GM23338 (cell line): ENCODE results near the gene IL12RB1. TPM values are rescaled to one million over a fixed set of nuclear protein-coding genes. Genes with fewer than 3 reads are reported as not detected.

ENCODE experiments used
- ATAC-seq: fragments of 200-7000 bp; cut with Tn5 transposase; 3 replicates; pipeline ENCODE4 v1.9.1; 2020
- DNase-seq: peaks from one replicate; pipeline ENCODE4 v3.0.0-alpha.2; 2015; ENCODE audit warnings: low spot score
- H2AFZ ChIP-seq: fragments of 200-600 bp; sonication (generic); 2 replicates; pipeline ENCODE4 v1.8.0; 2016; ENCODE audit warnings: antibody characterized with exemption, mild to moderate bottlenecking, moderate library complexity
- H3F3A ChIP-seq: fragments of 200-600 bp; sonication (generic); replicated peaks from 2 replicates; pipeline ENCODE4 v1.8.0; 2017; ENCODE audit warnings: antibody characterized with exemption, mixed run types, low read depth
- H3K27ac ChIP-seq: fragments of 200-600 bp; sonication (generic); 2 replicates; pipeline ENCODE4 v1.6.1; 2016; ENCODE audit warnings: low read depth
- H3K27me3 ChIP-seq: fragments of 200-600 bp; sonication (generic); 2 replicates; pipeline ENCODE4 v1.8.0; 2016; ENCODE audit warnings: mild to moderate bottlenecking, mixed run types, moderate library complexity; ENCODE audit not compliant: insufficient read depth
- H3K36me3 ChIP-seq: fragments of 200-600 bp; sonication (generic); 2 replicates; pipeline ENCODE4 v1.8.0; 2016; ENCODE audit warnings: mild to moderate bottlenecking; ENCODE audit not compliant: insufficient read depth
- H3K4me1 ChIP-seq: fragments of 200-600 bp; sonication (generic); 2 replicates; pipeline ENCODE4 v1.8.0; 2016; ENCODE audit warnings: mild to moderate bottlenecking, moderate library complexity; ENCODE audit not compliant: insufficient read depth
- H3K4me2 ChIP-seq: fragments of 200-600 bp; sonication (generic); 2 replicates; pipeline ENCODE4 v1.7.1; 2017; ENCODE audit warnings: mixed run types
- H3K4me3 ChIP-seq: fragments of 200-600 bp; sonication (generic); 2 replicates; pipeline ENCODE4 v1.6.1; 2016; ENCODE audit warnings: mixed run types
- H3K79me2 ChIP-seq: fragments of 200-600 bp; sonication (generic); replicated peaks from 2 replicates; pipeline ENCODE4 v1.8.0; 2017; ENCODE audit warnings: mild to moderate bottlenecking; ENCODE audit not compliant: insufficient read depth
- H3K9me2 ChIP-seq: fragments of 200-600 bp; sonication (generic); 2 replicates; pipeline ENCODE4 v1.8.0; 2017; ENCODE audit not compliant: insufficient read depth
- H4K20me1 ChIP-seq: fragments of 200-600 bp; sonication (generic); replicated peaks from 2 replicates; pipeline ENCODE4 v1.8.0; 2017; ENCODE audit warnings: mild to moderate bottlenecking; ENCODE audit not compliant: insufficient read depth
- H3K27ac Mint-ChIP-seq: 2 replicates; pipeline ENCODE4 v1.8.0; 2020; ENCODE audit warnings: inconsistent platforms, mild to moderate bottlenecking, moderate library complexity, mixed read lengths
- H3K27me3 Mint-ChIP-seq: 3 replicates; pipeline ENCODE4 v1.8.0; 2022; ENCODE audit warnings: low read depth, mild to moderate bottlenecking, moderate library complexity, mixed read lengths, inconsistent platforms; ENCODE audit not compliant: insufficient read depth, poor library complexity
- H3K36me3 Mint-ChIP-seq: 3 replicates; pipeline ENCODE4 v1.8.0; 2021; ENCODE audit warnings: low read depth, mild to moderate bottlenecking, inconsistent platforms, moderate library complexity, mixed read lengths
- H3K4me1 Mint-ChIP-seq: 3 replicates; pipeline ENCODE4 v1.8.0; 2020; ENCODE audit warnings: mild to moderate bottlenecking, inconsistent platforms, mixed read lengths
- H3K4me3 Mint-ChIP-seq: 3 replicates; pipeline ENCODE4 v1.8.0; 2021; ENCODE audit warnings: moderate library complexity, mild to moderate bottlenecking, inconsistent platforms, mixed read lengths
- H3K9me3 Mint-ChIP-seq: 3 replicates; pipeline ENCODE4 v1.8.0; 2020; ENCODE audit warnings: moderate library complexity, mild to moderate bottlenecking, inconsistent platforms, mixed read lengths
- CREB1 ChIP-seq: fragments of 250-450 bp; sonication (Bioruptor Pico); IDR thresholded peaks from 2 replicates; pipeline ENCODE4 v1.5.0; 2020; ENCODE audit warnings: low read depth, mild to moderate bottlenecking, moderate library complexity
- EZH2 ChIP-seq: fragments of 200-600 bp; sonication (generic); IDR thresholded peaks from one replicate; pipeline ENCODE4 v1.8.0; 2017; ENCODE audit warnings: antibody characterized with exemption, mild to moderate bottlenecking, low read depth; ENCODE audit not compliant: unreplicated experiment
- EZH2phosphoT487 ChIP-seq: fragments of 200-600 bp; sonication (generic); IDR thresholded peaks from one replicate; pipeline ENCODE4 v1.8.1; 2018; ENCODE audit warnings: antibody characterized with exemption; ENCODE audit not compliant: unreplicated experiment
- JUNB ChIP-seq: IDR thresholded peaks from one replicate; pipeline ENCODE4 v1.6.1; 2016; ENCODE audit warnings: antibody characterized with exemption; ENCODE audit not compliant: unreplicated experiment
- NANOG ChIP-seq: IDR thresholded peaks from 2 replicates; pipeline ENCODE4 v1.6.1; 2016; ENCODE audit warnings: antibody characterized with exemption, borderline replicate concordance
- POLR2AphosphoS5 ChIP-seq: IDR thresholded peaks from 2 replicates; pipeline ENCODE4 v1.6.1; 2016; ENCODE audit warnings: antibody characterized with exemption, low read depth
- STAT1 ChIP-seq: IDR thresholded peaks from one replicate; pipeline ENCODE4 v1.6.1; 2016; ENCODE audit warnings: antibody characterized with exemption; ENCODE audit not compliant: unreplicated experiment
- ZNF114 ChIP-seq: fragments of 250-450 bp; sonication (Bioruptor Pico); IDR thresholded peaks from 2 replicates; pipeline ENCODE4 v1.5.0; 2020; ENCODE audit warnings: mild to moderate bottlenecking, moderate library complexity
- ZNF331 ChIP-seq: fragments of 250-450 bp; sonication (Bioruptor Pico); IDR thresholded peaks from 2 replicates; pipeline ENCODE4 v1.5.0; 2020; ENCODE audit warnings: low read depth, mild to moderate bottlenecking, moderate library complexity
- polyA plus RNA-seq: library from polyadenylated mRNA; unstranded; fragments of >200 nt; fragmentation: Nextera tagmentation; extraction: Ambion mirVana; gene quantifications from 2 replicates; pipeline ENCODE4 v1.2.1, GENCODE V29; 2016
- total RNA-seq: library from RNA; depleted of rRNA; stranded (reverse); fragments of >200 nt; shearing (Covaris generic); gene quantifications from 2 replicates; pipeline ENCODE4 v1.2.3, GENCODE V29; 2014
- TF ChIP-seq, protein P1 (sequence below): IDR thresholded peaks from one replicate; pipeline ENCODE4 v1.6.1; 2018; ENCODE audit warnings: antibody characterized with exemption; ENCODE audit not compliant: unreplicated experiment
- TF ChIP-seq, protein P2 (sequence below): IDR thresholded peaks from 2 replicates; pipeline ENCODE4 v1.6.1; 2016; ENCODE audit warnings: antibody characterized with exemption
- TF ChIP-seq, protein P3 (sequence below): fragments of 250-450 bp; sonication (Bioruptor Pico); IDR thresholded peaks from 2 replicates; pipeline ENCODE4 v1.5.0; 2020; ENCODE audit warnings: mild to moderate bottlenecking, moderate library complexity
- TF ChIP-seq, protein P4 (sequence below), 2 experiments: fragments of 200-600 bp in 1 of 2; sonication (generic) in 1 of 2; conservative IDR thresholded peaks; 2 replicates each; pipeline versions ENCODE4 v1.5.1 to v1.6.1; 2016 to 2017; ENCODE audit warnings: antibody characterized with exemption in 2 of 2, low read depth in 2 of 2, mild to moderate bottlenecking in 2 of 2, moderate library complexity in 1 of 2

Gene IL12RB1
- total and polyA plus RNA-seq, 2 experiments from 2014 or later: not detected

DNA sequence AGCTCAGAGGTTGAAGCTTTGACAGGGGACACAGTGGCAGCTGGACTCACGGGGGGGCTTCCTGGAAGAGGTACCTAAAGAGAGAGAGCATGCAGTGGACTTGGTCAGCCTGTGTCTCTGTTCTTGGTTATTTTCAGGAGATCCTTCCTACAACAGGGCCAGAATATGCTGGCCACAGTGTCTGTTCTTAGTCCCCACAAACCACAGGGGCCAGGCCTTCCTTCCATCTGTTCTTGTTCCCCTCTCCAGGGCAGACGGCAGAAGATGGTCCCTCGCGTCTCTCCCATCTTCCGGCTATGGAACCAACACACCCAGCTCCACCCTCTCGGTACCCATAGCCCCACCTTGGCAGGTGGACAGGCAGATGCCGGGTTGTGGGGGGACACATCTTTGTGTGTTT lies 35.7 kb upstream of the IL12RB1 start:
- TF ChIP-seq ZNF331 (CRISPR knock-in tag) (no peak), EZH2phosphoT487 (no peak), STAT1 (no peak), CREB1 (no peak), EZH2 (no peak), ZNF114 (no peak), NANOG (no peak), POLR2AphosphoS5 (no peak), JUNB (no peak)
- TF ChIP-seq, protein P1, sequence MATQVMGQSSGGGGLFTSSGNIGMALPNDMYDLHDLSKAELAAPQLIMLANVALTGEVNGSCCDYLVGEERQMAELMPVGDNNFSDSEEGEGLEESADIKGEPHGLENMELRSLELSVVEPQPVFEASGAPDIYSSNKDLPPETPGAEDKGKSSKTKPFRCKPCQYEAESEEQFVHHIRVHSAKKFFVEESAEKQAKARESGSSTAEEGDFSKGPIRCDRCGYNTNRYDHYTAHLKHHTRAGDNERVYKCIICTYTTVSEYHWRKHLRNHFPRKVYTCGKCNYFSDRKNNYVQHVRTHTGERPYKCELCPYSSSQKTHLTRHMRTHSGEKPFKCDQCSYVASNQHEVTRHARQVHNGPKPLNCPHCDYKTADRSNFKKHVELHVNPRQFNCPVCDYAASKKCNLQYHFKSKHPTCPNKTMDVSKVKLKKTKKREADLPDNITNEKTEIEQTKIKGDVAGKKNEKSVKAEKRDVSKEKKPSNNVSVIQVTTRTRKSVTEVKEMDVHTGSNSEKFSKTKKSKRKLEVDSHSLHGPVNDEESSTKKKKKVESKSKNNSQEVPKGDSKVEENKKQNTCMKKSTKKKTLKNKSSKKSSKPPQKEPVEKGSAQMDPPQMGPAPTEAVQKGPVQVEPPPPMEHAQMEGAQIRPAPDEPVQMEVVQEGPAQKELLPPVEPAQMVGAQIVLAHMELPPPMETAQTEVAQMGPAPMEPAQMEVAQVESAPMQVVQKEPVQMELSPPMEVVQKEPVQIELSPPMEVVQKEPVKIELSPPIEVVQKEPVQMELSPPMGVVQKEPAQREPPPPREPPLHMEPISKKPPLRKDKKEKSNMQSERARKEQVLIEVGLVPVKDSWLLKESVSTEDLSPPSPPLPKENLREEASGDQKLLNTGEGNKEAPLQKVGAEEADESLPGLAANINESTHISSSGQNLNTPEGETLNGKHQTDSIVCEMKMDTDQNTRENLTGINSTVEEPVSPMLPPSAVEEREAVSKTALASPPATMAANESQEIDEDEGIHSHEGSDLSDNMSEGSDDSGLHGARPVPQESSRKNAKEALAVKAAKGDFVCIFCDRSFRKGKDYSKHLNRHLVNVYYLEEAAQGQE: no peak
- TF ChIP-seq, protein P2, sequence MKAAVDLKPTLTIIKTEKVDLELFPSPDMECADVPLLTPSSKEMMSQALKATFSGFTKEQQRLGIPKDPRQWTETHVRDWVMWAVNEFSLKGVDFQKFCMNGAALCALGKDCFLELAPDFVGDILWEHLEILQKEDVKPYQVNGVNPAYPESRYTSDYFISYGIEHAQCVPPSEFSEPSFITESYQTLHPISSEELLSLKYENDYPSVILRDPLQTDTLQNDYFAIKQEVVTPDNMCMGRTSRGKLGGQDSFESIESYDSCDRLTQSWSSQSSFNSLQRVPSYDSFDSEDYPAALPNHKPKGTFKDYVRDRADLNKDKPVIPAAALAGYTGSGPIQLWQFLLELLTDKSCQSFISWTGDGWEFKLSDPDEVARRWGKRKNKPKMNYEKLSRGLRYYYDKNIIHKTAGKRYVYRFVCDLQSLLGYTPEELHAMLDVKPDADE: no peak
- TF ChIP-seq, protein P3, sequence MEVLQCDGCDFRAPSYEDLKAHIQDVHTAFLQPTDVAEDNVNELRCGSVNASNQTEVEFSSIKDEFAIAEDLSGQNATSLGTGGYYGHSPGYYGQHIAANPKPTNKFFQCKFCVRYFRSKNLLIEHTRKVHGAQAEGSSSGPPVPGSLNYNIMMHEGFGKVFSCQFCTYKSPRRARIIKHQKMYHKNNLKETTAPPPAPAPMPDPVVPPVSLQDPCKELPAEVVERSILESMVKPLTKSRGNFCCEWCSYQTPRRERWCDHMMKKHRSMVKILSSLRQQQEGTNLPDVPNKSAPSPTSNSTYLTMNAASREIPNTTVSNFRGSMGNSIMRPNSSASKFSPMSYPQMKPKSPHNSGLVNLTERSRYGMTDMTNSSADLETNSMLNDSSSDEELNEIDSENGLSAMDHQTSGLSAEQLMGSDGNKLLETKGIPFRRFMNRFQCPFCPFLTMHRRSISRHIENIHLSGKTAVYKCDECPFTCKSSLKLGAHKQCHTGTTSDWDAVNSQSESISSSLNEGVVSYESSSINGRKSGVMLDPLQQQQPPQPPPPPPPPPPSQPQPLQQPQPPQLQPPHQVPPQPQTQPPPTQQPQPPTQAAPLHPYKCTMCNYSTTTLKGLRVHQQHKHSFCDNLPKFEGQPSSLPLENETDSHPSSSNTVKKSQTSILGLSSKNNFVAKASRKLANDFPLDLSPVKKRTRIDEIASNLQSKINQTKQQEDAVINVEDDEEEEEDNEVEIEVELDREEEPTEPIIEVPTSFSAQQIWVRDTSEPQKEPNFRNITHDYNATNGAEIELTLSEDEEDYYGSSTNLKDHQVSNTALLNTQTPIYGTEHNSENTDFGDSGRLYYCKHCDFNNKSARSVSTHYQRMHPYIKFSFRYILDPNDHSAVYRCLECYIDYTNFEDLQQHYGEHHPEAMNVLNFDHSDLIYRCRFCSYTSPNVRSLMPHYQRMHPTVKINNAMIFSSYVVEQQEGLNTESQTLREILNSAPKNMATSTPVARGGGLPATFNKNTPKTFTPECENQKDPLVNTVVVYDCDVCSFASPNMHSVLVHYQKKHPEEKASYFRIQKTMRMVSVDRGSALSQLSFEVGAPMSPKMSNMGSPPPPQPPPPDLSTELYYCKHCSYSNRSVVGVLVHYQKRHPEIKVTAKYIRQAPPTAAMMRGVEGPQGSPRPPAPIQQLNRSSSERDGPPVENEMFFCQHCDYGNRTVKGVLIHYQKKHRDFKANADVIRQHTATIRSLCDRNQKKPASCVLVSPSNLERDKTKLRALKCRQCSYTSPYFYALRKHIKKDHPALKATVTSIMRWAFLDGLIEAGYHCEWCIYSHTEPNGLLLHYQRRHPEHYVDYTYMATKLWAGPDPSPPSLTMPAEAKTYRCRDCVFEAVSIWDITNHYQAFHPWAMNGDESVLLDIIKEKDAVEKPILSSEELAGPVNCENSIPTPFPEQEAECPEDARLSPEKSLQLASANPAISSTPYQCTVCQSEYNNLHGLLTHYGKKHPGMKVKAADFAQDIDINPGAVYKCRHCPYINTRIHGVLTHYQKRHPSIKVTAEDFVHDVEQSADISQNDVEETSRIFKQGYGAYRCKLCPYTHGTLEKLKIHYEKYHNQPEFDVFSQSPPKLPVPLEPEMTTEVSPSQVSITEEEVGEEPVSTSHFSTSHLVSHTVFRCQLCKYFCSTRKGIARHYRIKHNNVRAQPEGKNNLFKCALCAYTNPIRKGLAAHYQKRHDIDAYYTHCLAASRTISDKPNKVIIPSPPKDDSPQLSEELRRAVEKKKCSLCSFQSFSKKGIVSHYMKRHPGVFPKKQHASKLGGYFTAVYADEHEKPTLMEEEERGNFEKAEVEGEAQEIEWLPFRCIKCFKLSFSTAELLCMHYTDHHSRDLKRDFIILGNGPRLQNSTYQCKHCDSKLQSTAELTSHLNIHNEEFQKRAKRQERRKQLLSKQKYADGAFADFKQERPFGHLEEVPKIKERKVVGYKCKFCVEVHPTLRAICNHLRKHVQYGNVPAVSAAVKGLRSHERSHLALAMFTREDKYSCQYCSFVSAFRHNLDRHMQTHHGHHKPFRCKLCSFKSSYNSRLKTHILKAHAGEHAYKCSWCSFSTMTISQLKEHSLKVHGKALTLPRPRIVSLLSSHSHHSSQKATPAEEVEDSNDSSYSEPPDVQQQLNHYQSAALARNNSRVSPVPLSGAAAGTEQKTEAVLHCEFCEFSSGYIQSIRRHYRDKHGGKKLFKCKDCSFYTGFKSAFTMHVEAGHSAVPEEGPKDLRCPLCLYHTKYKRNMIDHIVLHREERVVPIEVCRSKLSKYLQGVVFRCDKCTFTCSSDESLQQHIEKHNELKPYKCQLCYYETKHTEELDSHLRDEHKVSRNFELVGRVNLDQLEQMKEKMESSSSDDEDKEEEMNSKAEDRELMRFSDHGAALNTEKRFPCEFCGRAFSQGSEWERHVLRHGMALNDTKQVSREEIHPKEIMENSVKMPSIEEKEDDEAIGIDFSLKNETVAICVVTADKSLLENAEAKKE: no peak
- TF ChIP-seq, protein P4, sequence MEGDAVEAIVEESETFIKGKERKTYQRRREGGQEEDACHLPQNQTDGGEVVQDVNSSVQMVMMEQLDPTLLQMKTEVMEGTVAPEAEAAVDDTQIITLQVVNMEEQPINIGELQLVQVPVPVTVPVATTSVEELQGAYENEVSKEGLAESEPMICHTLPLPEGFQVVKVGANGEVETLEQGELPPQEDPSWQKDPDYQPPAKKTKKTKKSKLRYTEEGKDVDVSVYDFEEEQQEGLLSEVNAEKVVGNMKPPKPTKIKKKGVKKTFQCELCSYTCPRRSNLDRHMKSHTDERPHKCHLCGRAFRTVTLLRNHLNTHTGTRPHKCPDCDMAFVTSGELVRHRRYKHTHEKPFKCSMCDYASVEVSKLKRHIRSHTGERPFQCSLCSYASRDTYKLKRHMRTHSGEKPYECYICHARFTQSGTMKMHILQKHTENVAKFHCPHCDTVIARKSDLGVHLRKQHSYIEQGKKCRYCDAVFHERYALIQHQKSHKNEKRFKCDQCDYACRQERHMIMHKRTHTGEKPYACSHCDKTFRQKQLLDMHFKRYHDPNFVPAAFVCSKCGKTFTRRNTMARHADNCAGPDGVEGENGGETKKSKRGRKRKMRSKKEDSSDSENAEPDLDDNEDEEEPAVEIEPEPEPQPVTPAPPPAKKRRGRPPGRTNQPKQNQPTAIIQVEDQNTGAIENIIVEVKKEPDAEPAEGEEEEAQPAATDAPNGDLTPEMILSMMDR (conservative IDR thresholded peaks at IDR 0.05; ENCODE audit: low read depth in 2 of 2): no peak
- Histone ChIP-seq H3K4me1 (peaks cover 9% of the 10 kb centered on the region; the same call in 1 of the 2 replicates), H3K4me3 (no peak overlapping the region), H4K20me1 (peaks cover 7% of the 10 kb centered on the region), H3K79me2 (peaks cover 13% of the 10 kb centered on the region), H3K9me2 (no peaks in the 10 kb centered on the region), H3F3A (no peaks in the 10 kb centered on the region), H2AFZ (no peak overlapping the region), H3K27ac (no peak overlapping the region), H3K4me2 (no peak overlapping the region), H3K36me3 (no peaks in the 10 kb centered on the region), H3K27me3 (no peaks in the 10 kb centered on the region)
- DNase-seq: no peak
- Mint-ChIP-seq H3K4me3 (no peak overlapping the region), H3K4me1 (peaks cover 17% of the 10 kb centered on the region), H3K9me3 (no peaks in the 10 kb centered on the region), H3K27ac (no peak overlapping the region), H3K36me3 (peaks cover 13% of the 10 kb centered on the region), H3K27me3 (peaks cover 11% of the 10 kb centered on the region)
- no peak for ATAC-seq
